GM21529 (cell line): ENCODE measurements around the gene SCN11A.

Source experiments
- ATAC-seq: cut with Tn5 transposase; IDR thresholded peaks from one replicate; pipeline ENCODE4 v1.9.1; 2021; ENCODE audit not compliant: unreplicated experiment

The SCN11A gene

DNA sequence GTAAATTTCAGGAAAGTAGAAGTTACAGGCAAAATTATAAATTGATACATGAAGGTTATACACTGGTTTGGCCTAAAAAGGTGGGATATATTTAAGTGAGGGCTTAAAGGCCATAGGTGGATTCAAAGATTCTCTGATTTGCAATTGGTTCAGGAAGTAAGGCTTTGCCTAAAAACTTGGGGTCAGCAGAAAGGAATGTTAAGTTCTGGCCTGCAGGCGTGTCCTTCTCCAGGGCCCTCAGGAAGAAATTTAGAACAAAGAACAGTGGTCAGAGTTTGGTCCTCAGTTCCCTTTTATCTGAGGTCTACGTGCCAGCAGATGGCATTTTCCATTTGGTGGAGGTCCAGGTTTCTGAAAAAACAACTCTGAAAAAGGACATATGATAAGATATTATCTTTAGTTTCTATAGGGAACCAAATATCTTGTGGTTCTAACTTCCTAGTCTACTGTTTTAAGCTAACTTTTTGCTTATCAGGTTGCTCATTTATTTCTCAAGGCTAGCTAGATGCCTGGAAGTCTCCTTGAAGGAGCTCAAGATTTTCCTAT is 40.5 kb downstream of the SCN11A start:
- ATAC-seq, result no peak

DNA sequence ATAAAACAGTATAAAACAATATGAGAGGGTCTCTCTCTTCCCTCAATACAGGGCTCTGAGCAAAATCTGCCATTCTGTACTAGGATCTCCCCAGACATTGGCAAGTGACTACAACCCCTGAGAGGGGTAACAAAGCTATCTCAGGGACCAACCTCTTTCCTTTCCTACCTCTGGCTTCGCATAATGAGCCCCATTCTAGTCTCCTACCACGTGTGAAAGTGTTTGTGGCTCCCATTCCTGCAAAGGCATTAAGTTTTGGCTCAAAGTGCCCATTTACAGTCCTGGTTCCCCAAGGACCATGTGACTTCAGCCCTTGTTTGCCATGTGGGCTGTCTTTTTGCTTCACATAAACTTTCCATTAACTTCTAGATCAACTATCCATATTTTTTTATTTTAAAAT is 46.4 kb downstream of the SCN11A start:
- ATAC-seq, result no peak
